T-helper 1 cell treated with Interleukin-12 subunit alpha and Interleukin-12 subunit beta and Interleukin-4 antibody, amounts not matched to agents 30 ng/mL and 1 ng/mL, for 36 hours (primary cell): Measurements from ENCODE around the gene TNN. TPM values are rescaled to one million over a fixed set of nuclear protein-coding genes. Genes with fewer than 3 reads are reported as not detected.

ENCODE experiments used
- intact Hi-C: fragments of 100-400 bp; cut with micrococcal nuclease; formaldehyde crosslinking; loops from one replicate; pipeline ENCODE4 v1.15.1; 2024
- total RNA-seq: library from RNA; stranded (reverse); gene quantifications from 2 replicates; pipeline ENCODE4 v1.2.3, GENCODE V29; 2022

The TNN gene
- total RNA-seq, 1 donor from 2014 or later = not detected

- intact Hi-C loops = no loop called here
Observed at GRCh38 chr1:175062858-175063257, 4.8 kb upstream of the TNN start.

GRCh38 chr1:175070818-175071217, 3.2 kb downstream of the TNN start:
- intact Hi-C loops = loop anchor here (5.0 kb wide), 1 partner anchor 44 kb away; no protein-coding TSS in a partner anchor

DNA sequence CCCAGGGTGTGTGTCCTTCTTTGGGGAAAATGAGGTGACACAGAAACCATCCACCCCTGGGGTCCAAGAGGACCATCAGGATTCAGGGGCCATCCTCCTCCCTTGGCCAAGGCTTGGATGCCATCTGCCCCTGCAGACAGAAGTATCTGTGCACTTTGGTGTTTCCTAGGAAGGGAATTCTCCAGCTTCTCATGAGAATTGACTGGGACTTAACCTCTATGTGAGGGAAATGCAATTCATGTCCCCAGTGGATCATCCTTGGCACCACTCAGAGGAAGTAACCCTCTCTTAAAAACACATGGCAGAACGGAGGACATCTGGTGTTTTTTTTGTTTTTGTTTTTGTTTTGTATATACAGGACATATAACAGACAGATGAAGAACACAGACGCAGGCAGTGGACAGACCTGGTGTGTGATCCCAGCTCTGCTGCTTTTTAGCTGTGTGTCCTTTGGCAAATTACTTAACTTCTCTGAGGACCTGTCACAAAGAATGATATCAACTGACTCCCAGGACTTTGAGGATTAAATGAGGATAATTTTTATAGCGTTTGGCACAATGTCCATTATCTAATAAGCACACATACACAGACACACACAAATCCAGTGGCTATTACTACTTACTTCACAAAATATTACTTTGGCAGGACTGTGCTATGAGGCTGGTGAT, 3.8 kb downstream of the TNN start:
- intact Hi-C loops = loop anchor here (5.0 kb wide), 1 partner anchor 44 kb away; no protein-coding TSS in a partner anchor

DNA sequence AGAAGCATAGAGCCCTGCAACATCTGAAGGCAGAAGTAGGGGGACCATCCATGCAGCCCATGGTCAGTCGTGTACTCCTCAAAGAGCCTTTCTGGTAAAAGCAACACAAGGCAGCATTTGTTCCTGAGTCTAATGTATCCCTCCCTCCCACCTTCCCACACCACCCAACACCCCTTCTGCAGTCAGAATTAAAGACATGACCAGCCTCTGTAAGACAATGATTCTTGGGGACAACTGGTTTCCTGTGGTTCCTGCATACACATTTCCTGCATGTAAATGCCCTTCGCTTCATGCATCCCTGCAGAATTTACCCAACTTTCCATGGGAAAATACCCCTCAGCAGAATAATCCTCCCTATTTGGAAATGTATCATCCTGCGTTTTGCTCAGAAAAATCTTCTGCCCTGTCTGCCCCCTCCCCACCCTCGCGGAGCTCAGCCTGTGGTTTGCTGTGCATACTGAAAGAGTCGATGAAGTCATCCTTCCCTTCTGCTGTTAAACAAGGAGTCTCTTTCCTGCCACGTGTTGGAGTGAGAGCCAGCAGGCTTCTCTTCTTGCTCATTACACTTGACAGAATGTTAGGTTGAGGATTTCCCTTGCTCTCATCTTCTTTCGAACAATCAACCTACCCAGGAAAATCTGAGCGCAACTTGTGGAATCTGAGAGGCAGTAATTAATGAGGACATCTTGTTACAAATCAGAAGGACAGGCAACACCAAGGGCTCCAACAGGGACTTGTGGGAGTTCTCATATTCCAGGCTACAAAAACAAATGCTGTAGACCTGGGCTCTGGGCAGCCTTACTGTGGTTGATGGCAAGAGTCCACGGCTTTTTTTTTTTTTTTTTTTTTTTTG, 4.7 kb downstream of the TNN start:
- intact Hi-C loops = loop anchor here (5.0 kb wide), 1 partner anchor 45 kb away; no protein-coding TSS in a partner anchor

DNA sequence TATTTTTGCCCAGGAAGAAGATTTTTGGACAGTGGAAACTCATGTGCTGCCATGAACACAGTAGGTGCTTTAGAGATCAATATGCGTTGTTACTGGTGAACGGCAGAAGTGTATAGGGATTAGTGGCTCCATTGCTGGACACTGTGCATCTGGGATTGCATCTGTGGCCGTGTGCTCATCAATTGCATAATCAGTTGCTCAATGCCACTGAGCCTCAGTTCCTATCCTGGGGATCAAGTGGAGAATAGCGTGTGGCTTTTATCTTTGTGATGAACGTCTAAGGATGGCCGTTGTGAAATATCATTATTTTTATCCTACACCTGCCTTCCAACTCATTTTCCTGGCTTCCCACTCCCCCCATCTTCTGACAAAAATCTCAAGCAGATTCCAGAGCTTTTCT, 5.4 kb downstream of the TNN start:
- intact Hi-C loops = loop anchor here (5.0 kb wide), 1 partner anchor 46 kb away; no protein-coding TSS in a partner anchor

- intact Hi-C loops = loop anchor here (5.0 kb wide), 1 partner anchor 46 kb away; no protein-coding TSS in a partner anchor
Observed at GRCh38 chr1:175073633-175074032, 6.0 kb downstream of the TNN start.

GRCh38 chr1:175075572-175076568, 8.2 kb downstream of the TNN start:
- intact Hi-C loops = no loop called here

- intact Hi-C loops = no loop called here
Observed at GRCh38 chr1:175077356-175078030, 9.9 kb downstream of the TNN start.

DNA sequence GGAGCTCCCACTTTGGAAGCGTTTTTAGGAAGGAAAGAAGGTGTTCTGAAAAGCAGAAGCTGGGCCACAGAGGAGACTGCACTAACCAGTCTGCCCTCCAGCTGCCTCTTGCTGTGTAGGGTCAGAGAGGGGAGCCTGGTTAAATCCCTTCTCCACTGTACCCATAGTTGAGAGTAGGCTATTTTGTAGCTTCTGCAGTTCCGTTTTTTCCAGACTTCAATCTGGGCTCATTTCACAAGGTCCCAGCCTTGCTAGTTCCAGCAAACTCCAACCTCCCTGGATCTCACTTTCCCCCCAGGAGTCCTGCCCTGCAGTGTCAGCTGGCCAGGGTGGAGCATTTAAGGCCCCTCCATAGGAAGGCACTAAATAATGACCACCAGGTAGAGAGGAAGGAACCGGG, 11.0 kb downstream of the TNN start:
- intact Hi-C loops = no loop called here

DNA sequence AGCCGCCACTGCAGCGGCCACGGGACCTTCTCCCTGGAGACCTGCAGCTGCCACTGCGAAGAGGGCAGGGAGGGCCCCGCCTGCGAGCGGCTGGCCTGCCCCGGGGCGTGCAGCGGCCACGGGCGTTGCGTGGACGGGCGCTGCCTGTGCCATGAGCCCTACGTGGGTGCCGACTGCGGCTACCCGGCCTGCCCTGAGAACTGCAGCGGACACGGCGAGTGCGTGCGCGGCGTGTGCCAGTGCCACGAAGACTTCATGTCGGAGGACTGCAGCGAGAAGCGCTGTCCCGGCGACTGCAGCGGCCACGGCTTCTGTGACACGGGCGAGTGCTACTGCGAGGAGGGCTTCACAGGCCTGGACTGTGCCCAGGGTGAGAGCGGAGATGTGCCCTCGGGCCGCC, 11.7 kb downstream of the TNN start:
- intact Hi-C loops = no loop called here

GRCh38 chr1:175080030-175080429, 12.4 kb downstream of the TNN start:
- intact Hi-C loops = no loop called here

GRCh38 chr1:175081983-175082382, 14.3 kb downstream of the TNN start:
- intact Hi-C loops = no loop called here

DNA sequence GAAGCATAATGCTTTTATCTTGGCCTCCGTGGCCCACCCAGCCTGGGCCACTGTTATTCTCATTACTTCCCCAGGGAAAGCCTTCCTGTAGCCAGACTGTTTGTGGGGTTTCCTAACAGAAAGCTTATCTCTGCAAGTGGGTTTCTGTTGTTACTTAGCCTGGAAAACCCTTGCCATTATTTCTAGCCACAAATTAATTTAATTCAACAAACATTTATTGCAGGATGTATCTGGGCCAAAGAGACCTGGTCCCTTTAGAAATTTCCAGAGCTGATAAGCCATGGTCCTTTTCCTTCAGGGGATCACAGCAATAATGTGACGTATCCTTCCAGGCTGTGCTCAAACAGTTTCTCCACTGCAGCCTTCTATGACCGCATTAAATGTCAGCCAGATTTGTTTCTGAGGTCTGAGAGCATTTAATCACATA, 20.9 kb downstream of the TNN start:
- intact Hi-C loops = no loop called here

GRCh38 chr1:175089136-175089718, 21.6 kb downstream of the TNN start:
- intact Hi-C loops = no loop called here

DNA sequence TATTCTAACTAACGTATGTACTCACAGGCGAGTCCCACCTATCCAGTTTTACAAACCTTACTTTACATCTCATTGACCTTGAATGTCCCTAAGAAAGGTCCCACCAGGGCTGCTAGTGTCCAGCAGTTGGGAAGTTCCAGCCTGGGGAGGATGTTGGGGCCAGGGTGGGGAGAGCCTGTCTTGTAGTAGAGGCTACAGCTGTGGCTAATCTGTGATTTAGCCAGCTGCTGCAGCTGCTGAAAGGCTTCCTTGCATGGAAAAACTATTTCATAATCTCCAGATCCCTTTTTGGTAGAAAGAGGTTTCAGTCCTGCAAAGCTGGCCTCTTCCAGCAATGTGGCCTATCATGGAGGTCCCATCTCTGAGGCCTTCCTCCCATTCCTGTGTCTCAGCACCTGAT, 23.1 kb downstream of the TNN start:
- intact Hi-C loops = no loop called here

GRCh38 chr1:175094626-175095025, 27.0 kb downstream of the TNN start:
- intact Hi-C loops = no loop called here

- intact Hi-C loops = no loop called here
Observed at GRCh38 chr1:175095069-175095468, 27.4 kb downstream of the TNN start.

GRCh38 chr1:175095978-175096607, 28.5 kb downstream of the TNN start:
- intact Hi-C loops = no loop called here

- intact Hi-C loops = no loop called here
Observed at GRCh38 chr1:175097361-175097760, 29.7 kb downstream of the TNN start.

- intact Hi-C loops = no loop called here
Observed at GRCh38 chr1:175099916-175100315, 32.3 kb downstream of the TNN start.
